ENCODE measurements around the gene PRDM16.

Gene PRDM16

GRCh38 chr1:3183813-3184212 is 114.8 kb downstream of the PRDM16 start:
- DNase-seq (ENCODE audit: low spot score): no peak

- DNase-seq (ENCODE audit: low spot score): no peak
Observed at GRCh38 chr1:3184666-3185065, 115.7 kb downstream of the PRDM16 start.

GRCh38 chr1:3185896-3186525 is 117.0 kb downstream of the PRDM16 start:
- DNase-seq (ENCODE audit: low spot score): no peak

- no peak for DNase-seq (ENCODE audit: low spot score)
Observed at GRCh38 chr1:3186526-3186921, 117.5 kb downstream of the PRDM16 start.

GRCh38 chr1:3187415-3188149 is 118.6 kb downstream of the PRDM16 start:
- no peak for DNase-seq (ENCODE audit: low spot score)

GRCh38 chr1:3188150-3188971 is 119.4 kb downstream of the PRDM16 start:
- no peak for DNase-seq (ENCODE audit: low spot score)

GRCh38 chr1:3190256-3191041 is 121.4 kb downstream of the PRDM16 start:
- no peak for DNase-seq (ENCODE audit: low spot score)

- no peak for DNase-seq (ENCODE audit: low spot score)
Observed at GRCh38 chr1:3192361-3192760, 123.4 kb downstream of the PRDM16 start.

- DNase-seq (ENCODE audit: low spot score): no peak
Observed at GRCh38 chr1:3192825-3193224, 123.8 kb downstream of the PRDM16 start.

- no peak for DNase-seq (ENCODE audit: low spot score)
Observed at GRCh38 chr1:3193811-3194210, 124.8 kb downstream of the PRDM16 start.

- no peak for DNase-seq (ENCODE audit: low spot score)
Observed at GRCh38 chr1:3194760-3195479, 125.9 kb downstream of the PRDM16 start.

- no peak for DNase-seq (ENCODE audit: low spot score)
Observed at GRCh38 chr1:3195480-3195815, 126.4 kb downstream of the PRDM16 start.

GRCh38 chr1:3195966-3196515 is 127.0 kb downstream of the PRDM16 start:
- no peak for DNase-seq (ENCODE audit: low spot score)

GRCh38 chr1:3196577-3197245 is 127.7 kb downstream of the PRDM16 start:
- DNase-seq (ENCODE audit: low spot score): no peak

GRCh38 chr1:3197781-3198316 is 128.8 kb downstream of the PRDM16 start:
- no peak for DNase-seq (ENCODE audit: low spot score)

GRCh38 chr1:3198371-3199271 is 129.6 kb downstream of the PRDM16 start:
- peak; percentile 77 for DNase-seq (ENCODE audit: low spot score)

GRCh38 chr1:3204725-3205124 is 135.7 kb downstream of the PRDM16 start:
- DNase-seq (ENCODE audit: low spot score): no peak

- DNase-seq (ENCODE audit: low spot score): no peak
Observed at GRCh38 chr1:3205815-3206214, 136.8 kb downstream of the PRDM16 start.

- DNase-seq (ENCODE audit: low spot score): no peak
Observed at GRCh38 chr1:3206696-3207095, 137.7 kb downstream of the PRDM16 start.

Data from ecto neural progenitor cell (in vitro differentiated cells).